ENCODE data around the gene BTG4.

The BTG4 gene

DNA sequence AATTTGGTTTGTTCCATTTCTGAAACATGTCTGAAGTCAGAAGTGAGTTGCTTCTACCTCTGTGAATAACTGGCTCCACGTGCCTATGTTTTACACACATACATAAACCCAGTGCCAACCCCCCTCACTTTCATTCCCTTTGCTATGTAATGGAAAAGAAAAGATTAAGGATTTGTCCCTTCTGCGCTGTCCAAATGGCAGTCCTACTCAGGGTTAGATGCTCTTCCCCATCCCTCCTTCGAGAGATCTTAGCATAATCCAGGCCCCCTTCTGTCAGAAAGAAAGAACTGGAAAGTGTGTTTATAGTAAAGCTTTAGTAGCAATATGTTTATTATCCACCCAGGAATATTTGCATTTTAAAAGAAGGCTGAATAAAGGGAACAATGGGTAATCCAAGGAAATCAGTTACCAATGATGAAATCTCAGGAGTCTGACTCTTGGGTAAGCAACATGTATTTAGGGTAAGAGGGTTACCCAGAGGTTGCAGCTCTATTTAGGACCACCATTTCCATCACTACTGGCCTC is 25.2 kb upstream of the BTG4 start:
- no peak for DNase-seq (ENCODE audit: low spot score)

DNA sequence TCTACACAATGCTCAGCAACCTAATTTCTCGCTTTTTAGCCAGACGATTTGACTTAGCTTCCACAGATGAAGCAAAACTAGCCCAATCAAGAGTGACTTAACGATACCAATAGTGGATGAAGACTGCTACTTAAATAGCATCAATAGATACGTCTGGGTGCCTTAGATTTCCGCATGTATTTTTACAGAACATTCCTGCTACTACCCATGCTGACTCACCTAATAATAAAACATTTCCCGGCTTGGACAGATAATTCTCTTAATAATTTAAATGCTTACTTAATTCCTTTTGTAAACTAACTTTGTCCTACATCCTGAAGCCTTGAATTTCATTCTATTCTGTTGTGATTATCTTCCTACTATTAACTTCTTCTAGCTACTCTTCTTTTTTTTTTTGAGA is 23.1 kb upstream of the BTG4 start:
- no peak for DNase-seq (ENCODE audit: low spot score)

DNA sequence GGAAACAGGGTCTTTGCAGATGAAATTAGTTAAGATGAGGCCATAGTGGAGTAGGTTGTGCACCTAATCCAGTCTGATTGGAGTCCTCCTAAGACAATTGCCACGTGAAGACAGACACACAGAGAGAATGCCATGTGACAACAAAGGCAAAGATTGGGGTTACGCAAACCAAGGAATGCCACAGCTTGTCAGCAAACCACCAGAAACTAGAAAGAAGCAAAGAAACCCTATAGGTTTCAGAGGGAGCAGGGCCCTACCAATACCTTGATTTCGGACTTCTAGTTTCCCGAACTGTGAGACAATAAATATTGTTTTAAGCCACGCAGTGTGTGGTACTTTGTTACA is 20.2 kb upstream of the BTG4 start:
- no peak for DNase-seq (ENCODE audit: low spot score)

DNA sequence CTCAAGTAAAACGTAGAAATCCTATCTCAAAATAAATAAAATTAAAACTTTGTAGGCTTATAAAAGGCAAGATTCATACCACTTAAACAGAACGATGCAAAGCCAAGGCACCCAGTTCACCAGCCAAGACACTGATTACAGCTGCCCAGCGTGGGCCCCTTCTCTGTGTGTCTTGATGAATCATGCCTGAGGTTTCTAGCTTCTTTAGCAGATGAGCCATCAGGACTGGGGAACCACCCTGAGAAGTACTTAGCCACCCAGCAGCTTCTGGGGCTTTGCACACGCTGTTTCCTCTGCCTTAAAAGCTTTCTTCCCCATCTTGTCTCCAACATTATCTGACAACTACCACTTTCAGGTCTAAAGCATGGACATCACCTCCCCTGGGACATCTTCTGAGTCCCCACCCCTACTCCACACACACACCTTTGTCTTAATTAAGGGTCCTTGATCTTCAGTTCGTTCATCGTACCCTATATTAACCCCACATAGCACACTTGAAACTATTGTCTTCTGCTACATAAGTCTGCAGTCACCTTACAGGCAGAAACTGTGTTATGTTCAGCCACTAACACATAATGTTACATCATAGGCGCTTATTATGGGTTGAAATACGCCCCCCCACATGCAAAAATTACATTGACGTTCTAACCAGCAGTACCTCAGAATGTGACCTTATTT is 19.6 kb upstream of the BTG4 start:
- peak; percentile 73 for DNase-seq (ENCODE audit: low spot score)

DNA sequence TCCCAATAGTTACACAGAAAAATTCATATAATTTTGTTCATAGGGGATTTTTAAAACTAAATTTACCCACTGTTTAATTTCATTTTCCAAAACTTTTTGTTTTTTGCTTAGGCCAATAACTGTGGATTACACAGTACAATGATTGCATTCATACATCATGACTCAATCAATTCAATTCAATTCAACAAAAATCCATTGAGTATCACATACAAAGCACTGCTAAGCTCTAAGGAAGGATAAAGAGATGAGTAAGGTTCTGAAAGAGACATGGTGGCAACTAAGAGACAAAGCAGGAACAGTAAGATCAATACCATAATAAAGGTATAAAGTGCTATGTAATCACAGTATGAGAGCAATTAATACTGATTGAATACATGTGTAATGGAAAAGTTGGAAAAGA is 18.9 kb upstream of the BTG4 start:
- no peak for DNase-seq (ENCODE audit: low spot score)

DNA sequence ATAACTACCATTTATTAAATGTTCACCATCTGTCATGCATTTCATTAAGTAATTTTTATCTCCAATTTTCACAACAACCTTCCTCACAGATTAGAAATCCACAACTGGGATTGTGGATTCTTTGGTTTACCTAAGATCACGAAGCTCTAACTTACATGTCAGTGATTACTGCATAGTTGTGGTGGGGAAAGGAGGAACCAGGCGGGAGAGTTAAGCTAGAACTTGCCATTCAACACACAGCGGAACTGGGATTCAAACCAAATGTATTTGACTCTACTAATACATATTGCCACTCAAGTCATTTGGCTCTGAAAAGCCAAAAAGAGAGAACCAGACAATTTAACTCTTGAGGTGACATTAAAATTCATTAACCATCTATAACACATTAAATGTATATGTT is 17.9 kb upstream of the BTG4 start:
- DNase-seq (ENCODE audit: low spot score), result no peak

DNA sequence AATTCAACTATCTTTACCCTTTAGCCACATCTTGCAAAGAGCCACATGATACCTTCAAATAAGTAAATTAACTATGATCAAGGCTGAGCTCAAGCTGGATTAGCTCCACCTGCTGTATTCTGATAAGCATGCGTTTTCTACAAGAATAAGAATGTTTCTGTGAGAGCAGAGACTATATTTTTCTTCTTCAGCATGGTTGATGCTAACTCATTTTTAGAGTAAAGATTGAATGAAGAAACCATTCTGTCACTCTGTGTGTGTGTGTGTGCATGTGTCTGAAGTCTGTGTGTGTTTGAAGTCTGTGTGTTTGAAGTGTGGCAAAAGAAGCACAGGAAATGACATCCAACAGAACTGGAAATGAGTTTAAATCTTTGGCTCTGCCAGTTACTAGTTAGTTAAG is 16.4 kb upstream of the BTG4 start:
- DNase-seq (ENCODE audit: low spot score), result no peak

DNA sequence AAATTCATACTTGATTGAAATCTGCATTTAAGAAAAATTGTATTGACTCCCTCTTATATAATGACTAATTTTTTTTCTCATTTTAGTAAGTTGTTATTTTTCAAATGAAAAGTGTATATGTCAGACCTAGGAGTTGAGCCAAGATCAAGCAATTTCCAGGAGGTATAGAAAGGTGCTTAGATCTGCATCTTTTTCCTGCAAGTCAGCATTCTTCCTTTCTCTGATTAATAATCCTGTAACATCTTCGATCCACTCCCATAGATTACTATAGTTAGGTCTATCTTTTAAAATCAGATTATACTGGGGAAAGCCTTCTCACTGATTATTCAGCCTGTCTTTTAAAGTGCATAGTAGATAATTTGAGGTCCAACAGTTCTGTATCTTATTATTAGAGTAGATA is 15.1 kb upstream of the BTG4 start:
- DNase-seq (ENCODE audit: low spot score), result no peak

DNA sequence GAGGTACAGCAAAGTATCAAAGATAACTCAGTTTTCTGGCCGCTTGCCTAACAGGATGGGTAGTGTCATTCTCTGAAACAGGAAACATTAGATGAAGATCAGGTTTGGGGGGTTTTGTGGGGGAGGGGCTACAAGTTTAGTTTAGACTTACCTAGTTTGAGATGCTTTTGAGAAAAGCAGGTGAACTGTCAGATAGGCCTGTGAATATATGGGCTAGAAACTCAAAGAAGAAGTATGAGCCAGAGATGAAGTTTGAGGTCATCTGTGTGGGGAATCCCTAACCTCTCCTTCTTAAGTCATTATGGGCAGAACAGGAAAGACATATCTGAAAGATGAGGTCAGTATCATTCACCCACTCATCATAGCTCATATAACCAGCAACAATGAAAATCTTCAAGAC is 14.3 kb upstream of the BTG4 start:
- DNase-seq (ENCODE audit: low spot score), result peak; percentile 49

DNA sequence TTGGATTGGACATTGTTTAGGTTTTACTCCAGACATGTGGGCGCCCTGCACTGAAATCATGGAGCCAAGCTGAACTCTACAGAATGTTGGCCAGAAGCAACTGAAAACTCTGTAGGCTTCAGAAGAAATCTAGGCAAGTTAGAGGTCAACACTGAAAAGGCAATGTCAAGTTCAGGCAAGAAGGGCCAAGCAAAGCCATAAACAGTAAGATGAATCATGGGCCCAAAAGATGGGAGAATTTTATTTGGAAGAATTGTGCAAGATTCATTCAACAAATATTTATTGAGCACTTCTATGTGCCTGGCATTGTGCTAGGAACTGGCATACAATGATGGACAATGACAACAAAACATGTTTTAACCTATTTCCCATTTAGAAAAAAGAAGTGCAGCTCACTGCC is 13.3 kb upstream of the BTG4 start:
- DNase-seq (ENCODE audit: low spot score), result no peak

DNA sequence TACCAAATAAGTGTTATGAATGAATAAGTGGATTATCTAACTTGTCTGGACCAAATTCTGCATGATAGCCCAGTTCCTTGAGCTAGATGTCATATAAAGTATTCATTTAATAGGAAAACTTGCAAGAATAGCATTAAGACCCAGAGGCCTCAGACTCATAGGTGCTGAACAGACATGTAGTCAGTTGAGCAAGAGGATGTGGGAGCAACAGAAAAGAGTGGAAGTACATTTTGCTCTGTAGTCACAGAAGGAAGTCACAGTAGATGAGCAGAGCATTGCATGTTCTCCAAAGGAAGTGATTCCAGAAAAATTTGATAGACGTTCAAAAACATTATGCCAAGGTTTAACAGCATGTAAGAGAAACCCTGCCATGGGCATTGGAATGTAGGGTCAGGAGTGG is 11.9 kb upstream of the BTG4 start:
- DNase-seq (ENCODE audit: low spot score), result no peak

DNA sequence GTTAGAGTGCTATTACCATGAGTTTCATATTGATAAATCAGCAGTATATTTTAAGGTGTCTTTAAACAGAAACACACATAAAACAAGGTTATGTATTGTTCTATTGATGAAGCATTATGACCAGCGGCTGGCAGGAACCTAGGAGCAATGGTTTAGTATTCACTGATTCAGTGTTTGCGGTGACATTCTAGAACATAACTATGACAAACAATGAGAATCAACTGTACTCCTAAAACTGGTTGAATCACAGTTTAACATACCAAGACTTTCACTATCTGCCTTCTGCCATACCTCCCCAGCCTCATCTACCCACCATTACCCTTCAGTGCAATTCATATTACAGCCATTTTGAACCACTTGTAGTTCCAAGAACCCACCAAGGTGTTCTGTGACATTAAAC is 11.2 kb upstream of the BTG4 start:
- no peak for DNase-seq (ENCODE audit: low spot score)

DNA sequence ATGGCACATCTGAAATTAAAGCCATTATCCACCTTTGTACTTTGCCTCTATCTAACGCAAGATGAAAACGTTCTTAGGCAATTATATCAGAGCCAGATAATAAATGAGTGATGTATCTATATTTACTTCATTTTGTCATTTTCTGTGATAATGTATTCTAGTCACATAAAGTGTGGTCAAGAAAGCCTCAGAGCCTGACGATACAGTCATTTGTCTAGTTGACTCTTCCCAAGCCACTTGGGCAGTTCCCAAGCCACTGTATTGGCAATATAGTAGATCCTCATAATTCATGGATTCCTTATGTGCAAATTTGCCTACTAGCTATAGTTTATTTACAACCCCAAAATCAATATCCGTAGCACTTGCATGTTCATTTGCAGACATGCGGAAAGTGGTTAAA is 10.2 kb upstream of the BTG4 start:
- no peak for DNase-seq (ENCODE audit: low spot score)

DNA sequence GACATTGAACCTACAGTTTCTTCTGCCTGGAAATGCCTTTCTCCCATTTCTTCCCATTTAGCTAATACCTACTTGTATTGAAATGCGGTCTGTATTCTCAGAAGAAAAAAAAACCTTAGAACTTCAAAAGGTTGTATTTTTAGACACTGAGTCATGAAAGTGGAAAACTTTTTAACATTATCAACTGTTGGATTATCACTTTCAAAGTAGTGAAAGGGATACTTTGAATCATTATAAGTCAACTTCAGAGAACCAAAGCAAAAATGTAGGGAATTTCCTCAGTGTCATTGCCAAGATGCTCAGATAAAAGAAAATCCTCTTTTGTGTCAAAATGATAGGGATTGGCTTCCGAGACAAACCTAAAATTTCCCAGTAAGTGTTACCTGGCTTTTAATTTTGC is 8.9 kb upstream of the BTG4 start:
- DNase-seq (ENCODE audit: low spot score), result no peak

DNA sequence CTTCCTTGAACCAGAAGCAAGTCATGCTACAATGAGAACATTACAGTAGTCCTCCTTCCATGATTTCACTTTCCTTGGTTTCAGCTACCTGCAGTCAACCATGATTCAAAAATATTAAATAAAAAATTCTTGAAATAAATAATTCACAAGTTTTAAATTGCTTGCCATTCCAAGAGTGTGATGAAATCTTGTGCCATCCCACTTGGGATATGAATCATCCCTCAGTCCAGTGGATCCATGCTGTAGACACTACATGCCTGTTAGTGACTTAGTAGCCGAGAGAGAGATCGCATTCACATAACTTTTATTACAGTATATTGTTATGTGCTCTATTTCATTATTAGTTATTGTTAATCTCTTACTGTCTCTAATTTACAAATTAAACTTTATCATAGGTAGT is 8.4 kb upstream of the BTG4 start:
- no peak for DNase-seq (ENCODE audit: low spot score)

DNA sequence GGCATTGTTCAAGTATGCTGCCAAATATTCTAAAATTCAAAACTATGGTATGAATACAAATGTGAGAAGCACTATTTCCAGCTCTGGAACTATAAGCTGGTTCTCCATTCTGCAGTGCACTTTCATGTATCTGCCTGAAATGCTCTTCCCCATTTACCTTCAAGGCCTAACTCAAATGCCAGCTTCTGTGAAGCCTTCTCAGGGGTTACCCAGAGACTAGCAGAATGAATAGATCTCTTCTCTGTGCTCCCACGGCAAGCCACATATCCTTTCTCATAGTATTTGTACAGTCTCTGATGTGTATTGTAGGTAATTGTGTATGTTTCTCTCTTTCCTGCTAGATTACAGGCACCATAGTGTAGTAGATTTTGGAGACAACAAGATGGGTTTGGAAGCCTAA is 6.5 kb upstream of the BTG4 start:
- DNase-seq (ENCODE audit: low spot score), result no peak

DNA sequence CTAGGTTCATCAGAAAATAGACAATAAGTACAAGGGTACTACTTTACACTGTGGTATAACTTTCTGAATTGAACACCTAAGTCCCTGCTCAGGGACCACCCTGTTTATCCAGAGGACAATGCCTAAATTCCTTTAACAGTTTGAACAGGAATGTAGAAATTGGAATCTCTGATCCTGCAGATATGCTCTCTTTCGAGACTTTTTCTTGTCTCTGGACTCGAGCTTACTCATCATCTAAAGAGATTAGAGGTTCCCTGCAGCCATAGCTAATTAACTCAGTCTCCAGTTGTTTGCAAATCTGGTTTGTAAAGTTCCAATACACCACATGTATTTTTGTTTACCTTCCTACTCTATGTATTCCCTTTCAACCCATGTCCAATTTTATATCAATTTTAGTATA is 3.4 kb upstream of the BTG4 start:
- no peak for DNase-seq (ENCODE audit: low spot score)

DNA sequence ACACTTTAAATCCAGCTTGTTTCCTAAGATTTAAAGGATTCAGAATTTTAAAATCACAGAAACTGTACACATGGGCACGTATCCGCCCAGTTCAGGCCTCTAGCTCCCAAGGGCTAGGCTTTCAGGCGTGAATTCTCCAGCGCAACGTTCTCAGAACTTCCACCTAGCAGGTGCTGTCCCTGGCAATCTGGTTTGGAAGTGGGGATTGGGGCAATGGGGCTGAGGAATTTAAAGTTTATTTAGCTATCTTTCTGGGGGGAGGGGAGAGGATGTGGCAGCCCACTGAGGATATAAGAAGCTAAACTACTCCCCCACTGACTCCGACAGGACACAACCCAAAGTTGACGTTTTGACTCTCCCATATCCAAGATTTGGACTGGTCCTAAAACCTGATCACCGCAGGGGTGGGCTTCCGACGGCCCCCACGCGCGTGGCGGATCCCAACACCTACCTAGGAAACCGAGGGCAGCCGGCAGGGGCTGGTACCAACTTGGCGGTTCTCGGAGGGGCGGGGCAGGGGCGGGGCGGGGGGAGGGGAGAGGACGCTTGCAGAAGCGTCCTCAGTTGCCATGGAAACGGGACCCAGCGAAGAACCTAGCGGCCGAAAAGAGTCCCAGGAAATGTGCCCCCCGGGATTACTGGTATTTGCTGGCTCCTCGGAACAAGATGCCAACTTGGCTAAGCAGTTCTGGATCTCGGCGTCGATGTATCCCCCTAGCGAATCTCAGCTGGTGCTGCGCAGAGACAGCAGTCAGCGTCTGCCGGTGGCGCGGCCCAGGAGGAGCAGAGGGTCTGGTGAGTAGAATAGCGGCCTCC is 2.2 kb upstream of the BTG4 start, which contains the start of gene HOATZ:
Gene HOATZ, plus strand, starts transcription at position 563 of the 816 bp plus-strand sequence. Its CDS starts 7 bp downstream, at position 570.
- DNase-seq (ENCODE audit: low spot score), result peak; percentile 19

DNA sequence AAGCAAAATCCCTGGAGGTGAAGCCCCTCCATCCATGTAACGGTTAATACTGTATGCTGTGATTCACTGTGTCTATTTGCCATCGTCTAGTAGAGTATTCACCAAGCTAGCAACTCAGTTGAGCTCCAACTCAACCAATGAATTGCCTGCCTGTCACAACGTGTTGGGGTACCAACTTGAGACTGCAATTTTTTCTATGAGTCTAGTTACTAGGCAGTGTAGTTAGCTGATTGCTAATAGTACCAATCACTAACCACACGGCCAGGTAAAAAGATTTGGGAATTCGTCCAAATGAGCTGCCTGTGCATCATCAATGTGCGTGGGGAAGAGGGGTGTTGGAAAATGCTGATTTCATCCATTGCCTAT is 1.0 kb upstream of the BTG4 start:
- no peak for DNase-seq (ENCODE audit: low spot score)

DNA sequence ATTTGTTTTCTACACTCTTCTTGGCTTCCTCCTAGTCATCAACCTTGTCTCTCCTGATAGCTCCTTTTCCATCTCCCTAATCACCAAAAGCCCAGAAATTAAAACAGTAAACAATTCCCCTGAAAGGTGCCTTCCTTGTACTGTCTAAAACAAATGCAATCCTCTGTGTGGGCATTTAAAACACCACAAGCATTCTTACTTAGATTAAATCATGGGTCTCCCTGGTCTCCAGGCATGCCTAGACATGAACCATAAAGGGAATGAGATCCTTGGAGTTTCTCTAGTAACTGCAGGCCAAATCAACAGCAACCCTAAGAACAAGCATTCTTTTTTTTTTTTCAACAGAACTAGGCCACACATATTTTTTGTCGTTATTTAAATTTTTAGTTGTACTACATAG is 1.9 kb downstream of the BTG4 start:
- DNase-seq (ENCODE audit: low spot score), result no peak

DNA sequence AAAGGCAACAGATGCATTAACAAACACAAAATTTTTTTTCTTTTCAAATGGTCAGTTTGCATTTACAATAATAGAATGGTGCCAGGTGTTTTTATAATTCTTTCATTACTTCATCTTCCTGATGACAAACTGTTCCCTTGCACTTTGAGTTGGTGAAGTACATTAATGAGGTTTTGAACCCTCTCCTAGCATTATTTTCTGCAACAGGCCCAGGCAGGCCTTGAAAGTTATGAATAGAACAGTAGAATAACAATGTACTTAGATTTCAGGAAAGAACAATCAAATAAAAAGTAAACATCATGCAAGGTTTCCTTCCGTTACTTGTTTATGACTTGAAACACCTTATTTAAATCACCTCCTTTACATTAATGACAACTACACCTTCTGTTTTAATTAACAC is 9.6 kb downstream of the BTG4 start:
- DNase-seq (ENCODE audit: low spot score), result no peak

DNA sequence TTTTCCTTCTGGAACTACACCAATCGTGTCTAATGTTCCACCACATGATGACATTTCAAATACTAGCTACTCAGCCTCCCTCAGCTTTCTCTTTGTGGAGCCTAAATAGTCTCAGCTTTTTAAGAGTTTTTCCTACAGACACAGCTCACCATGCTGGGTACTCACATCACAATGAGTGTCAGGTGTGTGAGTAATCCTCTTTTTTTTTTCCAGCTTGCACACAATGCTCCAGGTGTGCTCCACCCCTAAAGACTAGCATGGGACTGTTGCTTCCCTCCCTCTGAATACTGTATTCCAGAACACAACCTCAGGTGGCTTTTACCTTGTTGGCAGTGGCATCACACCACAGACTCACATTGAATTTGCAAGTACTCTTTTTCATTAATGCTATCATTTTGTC is 11.7 kb downstream of the BTG4 start:
- no peak for DNase-seq (ENCODE audit: low spot score)

DNA sequence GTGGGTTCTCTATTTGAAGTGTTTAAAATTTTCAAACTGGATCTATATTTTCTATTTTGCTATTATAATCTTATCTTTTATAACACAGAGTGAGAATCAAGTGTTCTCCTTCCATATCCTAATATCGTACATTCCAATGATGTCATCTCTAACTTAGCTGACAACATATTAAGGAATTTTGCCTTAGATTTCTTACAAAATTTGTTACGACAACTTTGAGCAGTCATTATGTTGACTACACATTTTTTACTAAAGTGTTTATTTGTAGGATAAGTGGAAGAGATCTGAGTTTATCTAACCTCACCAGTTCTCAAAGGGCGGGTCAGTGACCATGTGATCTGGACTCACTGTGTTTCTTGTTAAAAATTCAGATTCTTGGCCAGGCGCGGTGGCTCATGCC is 12.7 kb downstream of the BTG4 start:
- DNase-seq (ENCODE audit: low spot score), result no peak

DNA sequence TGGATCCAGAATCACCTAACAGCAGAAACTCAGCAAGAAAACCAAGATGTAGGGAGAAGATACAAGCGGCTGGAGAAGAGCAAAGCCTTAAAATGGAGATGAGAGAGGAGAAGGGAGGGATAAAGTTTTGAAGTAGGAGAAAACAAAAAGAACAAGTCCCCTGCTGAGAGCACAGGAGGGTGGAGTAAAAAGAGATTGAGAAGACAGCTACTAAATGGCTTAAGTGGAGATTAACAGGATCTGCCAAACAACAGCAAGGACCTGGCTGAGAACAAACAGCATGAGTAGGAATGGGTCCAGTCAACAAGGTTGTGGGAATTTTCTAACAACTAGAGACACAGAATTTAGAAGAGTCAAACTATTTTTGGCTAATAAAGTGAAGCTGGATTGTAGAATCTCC is 18.1 kb downstream of the BTG4 start:
- no peak for DNase-seq (ENCODE audit: low spot score)

Data from hepatic stellate cell (primary cell).